Immature natural killer cell (primary cell): Measurements from ENCODE around the gene ADAMTSL1. TPM values are rescaled to one million over a fixed set of nuclear protein-coding genes. Genes with fewer than 3 reads are reported as not detected.

Experiments used
- DNase-seq, 3 donors: peaks; one replicate each; pipeline ENCODE4 v3.0.0; 2022; ENCODE audit warnings: mixed read lengths in 1 of 3
- H3K27ac Mint-ChIP-seq, 6 donors: one replicate each; pipeline ENCODE4 v1.8.0; 2020; ENCODE audit warnings: mixed read lengths in 6 of 6, mild to moderate bottlenecking in 5 of 6, inconsistent platforms in 4 of 6, moderate library complexity in 3 of 6
- H3K27me3 Mint-ChIP-seq, 3 donors: one replicate each; pipeline ENCODE4 v1.8.0; 2020 to 2021; ENCODE audit warnings: low read depth in 3 of 3, mild to moderate bottlenecking in 3 of 3, mixed read lengths in 3 of 3, moderate library complexity in 3 of 3, inconsistent platforms in 1 of 3
- H3K36me3 Mint-ChIP-seq, 3 donors: one replicate each; pipeline ENCODE4 v1.8.0; 2020; ENCODE audit warnings: mixed read lengths in 3 of 3, inconsistent platforms in 2 of 3, mild to moderate bottlenecking in 2 of 3
- H3K4me1 Mint-ChIP-seq, 2 donors: one replicate each; pipeline ENCODE4 v1.8.0; 2020; ENCODE audit warnings: inconsistent platforms in 2 of 2, mild to moderate bottlenecking in 2 of 2, mixed read lengths in 2 of 2, moderate library complexity in 1 of 2
- H3K4me3 Mint-ChIP-seq, 5 donors: one replicate each; pipeline ENCODE4 v1.8.0; 2020; ENCODE audit warnings: mild to moderate bottlenecking in 5 of 5, mixed read lengths in 5 of 5, inconsistent platforms in 3 of 5, moderate library complexity in 3 of 5
- H3K9me3 Mint-ChIP-seq, 6 donors: one replicate each; pipeline ENCODE4 v1.8.0; 2020; ENCODE audit warnings: mild to moderate bottlenecking in 6 of 6, mixed read lengths in 6 of 6, inconsistent platforms in 4 of 6, moderate library complexity in 3 of 6
- polyA plus RNA-seq, 3 donors: library from polyadenylated mRNA; unstranded; fragments of 300-500 nt; fragmentation: Illumina TruSeq; gene quantifications; one replicate each; pipeline ENCODE4 v1.2.3, GENCODE V29; 2021

Gene ADAMTSL1
- polyA plus RNA-seq, 3 donors from 2014 or later = not detected

- Mint-ChIP-seq H3K4me1 (no peaks in the 10 kb centered on the region), H3K27ac (no peak overlapping the region), H3K36me3 (no peaks in the 10 kb centered on the region), H3K4me3 (no peak overlapping the region), H3K27me3 (peaks cover 0 to 6% (median 3%) of the 10 kb centered on the region in 3 donors), H3K9me3 (peaks cover 0 to 5% (median 0%) of the 10 kb centered on the region in 6 donors)
- DNase-seq = no peak
Measured at GRCh38 chr9:18778846-18779245, 304.9 kb downstream of the ADAMTSL1 start.

- peaks cover 0 to 2% (median 0%) of the 10 kb centered on the region in 6 donors for H3K9me3 Mint-ChIP-seq
- peaks cover 0 to 10% (median 0%) of the 10 kb centered on the region in 3 donors for H3K27me3 Mint-ChIP-seq
- no peak for DNase-seq
- H3K27ac Mint-ChIP-seq = no peak overlapping the region
- no peaks in the 10 kb centered on the region for H3K4me1 Mint-ChIP-seq
- no peak overlapping the region for H3K4me3 Mint-ChIP-seq
- H3K36me3 Mint-ChIP-seq = no peaks in the 10 kb centered on the region
Measured at GRCh38 chr9:18783909-18784308, 310.0 kb downstream of the ADAMTSL1 start.

GRCh38 chr9:18785604-18786003 lies 311.7 kb downstream of the ADAMTSL1 start:
- DNase-seq = no peak
- H3K4me3 Mint-ChIP-seq = no peak overlapping the region
- H3K4me1 Mint-ChIP-seq = no peaks in the 10 kb centered on the region
- H3K27me3 Mint-ChIP-seq = peaks cover 0 to 15% (median 0%) of the 10 kb centered on the region in 3 donors
- no peaks in the 10 kb centered on the region for H3K36me3 Mint-ChIP-seq
- H3K9me3 Mint-ChIP-seq = peaks cover 0 to 4% (median 0%) of the 10 kb centered on the region in 6 donors
- H3K27ac Mint-ChIP-seq = no peak overlapping the region

GRCh38 chr9:18786196-18786595 lies 312.2 kb downstream of the ADAMTSL1 start:
- peaks cover 0 to 4% (median 0%) of the 10 kb centered on the region in 6 donors for H3K9me3 Mint-ChIP-seq
- H3K27ac Mint-ChIP-seq = no peak overlapping the region
- peaks cover 0 to 15% (median 0%) of the 10 kb centered on the region in 3 donors for H3K27me3 Mint-ChIP-seq
- H3K36me3 Mint-ChIP-seq = no peaks in the 10 kb centered on the region
- no peaks in the 10 kb centered on the region for H3K4me1 Mint-ChIP-seq
- no peak overlapping the region for H3K4me3 Mint-ChIP-seq
- no peak for DNase-seq

- H3K9me3 Mint-ChIP-seq = peaks cover 0 to 4% (median 0%) of the 10 kb centered on the region in 6 donors
- no peaks in the 10 kb centered on the region for H3K36me3 Mint-ChIP-seq
- peaks cover 0 to 18% (median 0%) of the 10 kb centered on the region in 3 donors for H3K27me3 Mint-ChIP-seq
- H3K27ac Mint-ChIP-seq = no peak overlapping the region
- DNase-seq = no peak
- no peak overlapping the region for H3K4me3 Mint-ChIP-seq
- H3K4me1 Mint-ChIP-seq = no peaks in the 10 kb centered on the region
Measured at GRCh38 chr9:18786911-18787650, 313.1 kb downstream of the ADAMTSL1 start.

GRCh38 chr9:18788256-18788655 lies 314.3 kb downstream of the ADAMTSL1 start:
- Mint-ChIP-seq H3K4me3 (no peak overlapping the region), H3K9me3 (peaks cover 0 to 4% (median 0%) of the 10 kb centered on the region in 6 donors), H3K4me1 (no peaks in the 10 kb centered on the region), H3K27me3 (peaks cover 0 to 12% (median 0%) of the 10 kb centered on the region in 3 donors), H3K36me3 (no peaks in the 10 kb centered on the region), H3K27ac (no peak overlapping the region)
- no peak for DNase-seq

GRCh38 chr9:18791074-18791473 lies 317.1 kb downstream of the ADAMTSL1 start:
- no peaks in the 10 kb centered on the region for H3K36me3 Mint-ChIP-seq
- no peak for DNase-seq

GRCh38 chr9:18793122-18793521 lies 319.2 kb downstream of the ADAMTSL1 start:
- peaks cover 1 to 9% (median 4%) of the 10 kb centered on the region in 3 donors for H3K27me3 Mint-ChIP-seq
- H3K27ac Mint-ChIP-seq = no peak overlapping the region
- peaks cover 0 to 4% (median 0%) of the 10 kb centered on the region in 6 donors for H3K9me3 Mint-ChIP-seq
- DNase-seq = no peak
- H3K36me3 Mint-ChIP-seq = no peaks in the 10 kb centered on the region
- no peaks in the 10 kb centered on the region for H3K4me1 Mint-ChIP-seq
- H3K4me3 Mint-ChIP-seq = no peak overlapping the region

More at GRCh38 chr9:18791074-18791473, 317.1 kb downstream of the ADAMTSL1 start:
- H3K27me3 Mint-ChIP-seq = peaks cover 0 to 9% (median 1%) of the 10 kb centered on the region in 3 donors
- H3K9me3 Mint-ChIP-seq = peaks cover 0 to 4% (median 0%) of the 10 kb centered on the region in 6 donors
- H3K27ac Mint-ChIP-seq = no peak overlapping the region
- H3K4me3 Mint-ChIP-seq = no peak overlapping the region
- no peaks in the 10 kb centered on the region for H3K4me1 Mint-ChIP-seq

GRCh38 chr9:18795947-18796671 lies 322.2 kb downstream of the ADAMTSL1 start:
- no peaks in the 10 kb centered on the region for H3K36me3 Mint-ChIP-seq
- no peak overlapping the region for H3K4me3 Mint-ChIP-seq
- H3K4me1 Mint-ChIP-seq = no peaks in the 10 kb centered on the region
- no peak for DNase-seq
- H3K27ac Mint-ChIP-seq = no peak overlapping the region
- no peaks in the 10 kb centered on the region for H3K9me3 Mint-ChIP-seq
- peaks cover 1 to 4% (median 3%) of the 10 kb centered on the region in 3 donors for H3K27me3 Mint-ChIP-seq

GRCh38 chr9:18796696-18797270 lies 322.8 kb downstream of the ADAMTSL1 start:
- H3K36me3 Mint-ChIP-seq = no peaks in the 10 kb centered on the region
- H3K27me3 Mint-ChIP-seq = peaks cover 0 to 5% (median 1%) of the 10 kb centered on the region in 3 donors
- H3K27ac Mint-ChIP-seq = no peak overlapping the region
- no peaks in the 10 kb centered on the region for H3K4me1 Mint-ChIP-seq
- no peak for DNase-seq
- H3K4me3 Mint-ChIP-seq = no peak overlapping the region
- H3K9me3 Mint-ChIP-seq = peaks cover 0 to 6% (median 1%) of the 10 kb centered on the region in 6 donors

- Mint-ChIP-seq H3K4me3 (no peak overlapping the region), H3K4me1 (no peaks in the 10 kb centered on the region), H3K27ac (no peak overlapping the region), H3K36me3 (no peaks in the 10 kb centered on the region), H3K9me3 (peaks cover 0 to 6% (median 1%) of the 10 kb centered on the region in 6 donors), H3K27me3 (peaks cover 0 to 5% (median 1%) of the 10 kb centered on the region in 3 donors)
- DNase-seq = no peak
Measured at GRCh38 chr9:18798106-18798505, 324.2 kb downstream of the ADAMTSL1 start.

- Mint-ChIP-seq H3K27me3 (peaks cover 0 to 5% (median 1%) of the 10 kb centered on the region in 3 donors), H3K36me3 (no peaks in the 10 kb centered on the region), H3K4me1 (no peaks in the 10 kb centered on the region), H3K4me3 (no peak overlapping the region), H3K9me3 (peaks cover 0 to 6% (median 1%) of the 10 kb centered on the region in 6 donors), H3K27ac (no peak overlapping the region)
- no peak for DNase-seq
Measured at GRCh38 chr9:18798508-18799290, 324.7 kb downstream of the ADAMTSL1 start.

GRCh38 chr9:18799428-18799827 lies 325.5 kb downstream of the ADAMTSL1 start:
- H3K36me3 Mint-ChIP-seq = no peaks in the 10 kb centered on the region
- H3K27me3 Mint-ChIP-seq = peaks cover 0 to 5% (median 1%) of the 10 kb centered on the region in 3 donors

More at GRCh38 chr9:18799428-18799827, 325.5 kb downstream of the ADAMTSL1 start:
- Mint-ChIP-seq H3K4me1 (no peaks in the 10 kb centered on the region), H3K9me3 (peaks cover 0 to 6% (median 1%) of the 10 kb centered on the region in 6 donors), H3K4me3 (no peak overlapping the region), H3K27ac (no peak overlapping the region)
- DNase-seq = no peak
